Subcutaneous adipose tissue (tissue), 4 donors: ENCODE results near the gene NISCH. TPM values are rescaled to one million over a fixed set of nuclear protein-coding genes. Genes with fewer than 3 reads are reported as not detected.

Source experiments
- CTCF ChIP-seq: fragments of 450-650 bp; IDR thresholded peaks from one replicate; pipeline ENCODE4 v1.5.1; 2016; ENCODE audit warnings: low read depth, mild to moderate bottlenecking, control low read depth, antibody characterized with exemption, moderate library complexity
- total RNA-seq, 4 donors: library from RNA; depleted of rRNA; stranded (reverse); fragments of >200 nt; gene quantifications; one replicate each; pipeline ENCODE4 v1.1.0, GENCODE V29; 2016

The NISCH gene
- total RNA-seq, 4 donors from 2014 or later, result 52.7 to 105 (median 71.5) TPM

DNA sequence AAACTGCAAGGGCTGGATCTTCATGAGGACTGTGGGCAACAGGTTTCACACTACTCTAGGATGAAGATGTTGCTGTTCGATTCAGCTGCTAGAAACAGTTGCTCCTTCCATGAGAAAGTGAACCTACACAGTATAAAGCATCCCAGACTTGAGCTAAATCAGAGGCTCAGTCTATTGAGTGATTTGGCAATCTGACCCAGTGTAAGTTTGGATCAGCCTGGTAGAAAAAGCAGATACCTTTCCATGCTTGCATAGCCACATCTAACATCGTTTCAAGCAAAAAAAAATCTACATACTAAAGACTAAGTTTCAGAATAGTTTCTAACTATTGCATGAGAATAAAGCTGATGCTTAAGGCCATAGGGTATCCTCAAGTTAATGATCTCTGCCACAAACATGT, 85.6 kb downstream of the NISCH start:
- no peak for TF ChIP-seq CTCF

Other genes starting within 250 kb of the NISCH start
- gene TLR9, start 230.0 kb upstream of the NISCH start, total RNA-seq, result not detected
- 100 to 1,000 TPM in 3 of 4 donors, 10 to 100 TPM in 1; 50.4 to 129 (median 122) TPM for gene TWF2, start 216.4 kb upstream of the NISCH start, total RNA-seq
- gene PPM1M, start 209.8 kb upstream of the NISCH start, total RNA-seq, result 10 to 100 TPM; 13.0 to 44.7 (median 35.3) TPM
- 10 to 100 TPM; 48.3 to 56.5 (median 51.6) TPM for gene WDR82, start 177.0 kb upstream of the NISCH start, total RNA-seq
- gene GLYCTK, start 167.8 kb upstream of the NISCH start, total RNA-seq, result 10 to 100 TPM in 3 of 4 donors, 1 to 10 TPM in 1; 7.2 to 72.0 (median 38.9) TPM
- 10 to 100 TPM in 3 of 4 donors, 1 to 10 TPM in 1; 9.5 to 30.3 (median 14.6) TPM for gene DNAH1, start 139.3 kb upstream of the NISCH start, total RNA-seq
- gene BAP1, start 45.6 kb upstream of the NISCH start, total RNA-seq, result 10 to 100 TPM; 46.1 to 61.4 (median 55.0) TPM
- 10 to 100 TPM in 3 of 4 donors, 1 to 10 TPM in 1; 9.5 to 17.3 (median 13.0) TPM for gene PHF7, start 44.9 kb upstream of the NISCH start, total RNA-seq
- gene SEMA3G, start 10.5 kb upstream of the NISCH start, total RNA-seq, result 100 to 1,000 TPM in 3 of 4 donors, 10 to 100 TPM in 1; 97.3 to 373 (median 164) TPM
- 1 to 10 TPM in 2 of 4 donors, not detected in 2; 1.7 to 3.7 TPM for gene TNNC1, start 1.6 kb upstream of the NISCH start, total RNA-seq
- gene STAB1, start 39.7 kb downstream of the NISCH start, total RNA-seq, result 100 to 1,000 TPM; 147 to 268 (median 218) TPM
- 10 to 100 TPM; 11.6 to 29.8 (median 20.7) TPM for gene NT5DC2, start 78.3 kb downstream of the NISCH start, total RNA-seq
- 1 to 10 TPM; 1.5 to 4.9 (median 2.3) TPM for gene UQCC5, start 81.0 kb downstream of the NISCH start, total RNA-seq
- 100 to 1,000 TPM in 2 of 4 donors, 10 to 100 TPM in 2; 92.7 to 125 (median 104) TPM for gene PBRM1, start 230.3 kb downstream of the NISCH start, total RNA-seq
- 10 to 100 TPM; 37.3 to 90.5 (median 59.5) TPM for gene GNL3, start 230.4 kb downstream of the NISCH start, total RNA-seq